ENCODE data around the gene SMG6. TPM values are rescaled to one million over a fixed set of nuclear protein-coding genes. Genes with fewer than 3 reads are reported as not detected.

The SMG6 gene
- total RNA-seq, 1 experiment from 2014 or later: 33.8 TPM

GRCh38 chr17:2191227-2191626 lies 112.4 kb downstream of the SMG6 start:
- intact Hi-C loops (cut with micrococcal nuclease; ENCODE audit: unreplicated experiment): no loop called here
- Mint-ChIP-seq H3K27ac (ENCODE audit: unreplicated experiment) (no peak overlapping the region), H3K27me3 (ENCODE audit: insufficient read depth, unreplicated experiment) (no peaks in the 10 kb centered on the region), H3K9me3 (ENCODE audit: unreplicated experiment) (no peaks in the 10 kb centered on the region), H3K4me3 (ENCODE audit: unreplicated experiment) (no peak overlapping the region), H3K36me3 (ENCODE audit: insufficient read depth, unreplicated experiment) (peaks cover 14% of the 10 kb centered on the region), H3K4me1 (ENCODE audit: low read depth, unreplicated experiment) (no peaks in the 10 kb centered on the region)
- Histone ChIP-seq H3K36me3 (ENCODE audit: control insufficient read depth, insufficient read depth, low read length) (no peaks in the 10 kb centered on the region; the same call in 1 of the 2 replicates), H3K9me3 (no peaks in the 10 kb centered on the region), H3K27me3 (replicated peaks; ENCODE audit: control insufficient read depth, insufficient read depth, low read length) (no peaks in the 10 kb centered on the region), H3K4me1 (no peaks in the 10 kb centered on the region), H3K4me3 (ENCODE audit: low read depth, low read length) (no peak overlapping the region)
- no peak for TF ChIP-seq CTCF (IDR thresholded peaks at IDR 0.05; ENCODE audit: insufficient read depth in 1 of 2, low read depth in 1 of 2, low read length in 1 of 2, severe bottlenecking in 1 of 2, unreplicated experiment in 1 of 2)
- CTCF ChIA-PET: no interaction called here
- POLR2A ChIA-PET: no interaction called here
- no peak for DNase-seq
- no TSS peak for BruUV-seq (replicated peaks)

GRCh38 chr17:2190014-2190413 lies 113.6 kb downstream of the SMG6 start:
- Mint-ChIP-seq H3K4me1 (ENCODE audit: low read depth, unreplicated experiment) (no peaks in the 10 kb centered on the region), H3K27me3 (ENCODE audit: insufficient read depth, unreplicated experiment) (no peaks in the 10 kb centered on the region), H3K27ac (ENCODE audit: unreplicated experiment) (no peak overlapping the region), H3K9me3 (ENCODE audit: unreplicated experiment) (no peaks in the 10 kb centered on the region), H3K4me3 (ENCODE audit: unreplicated experiment) (no peak overlapping the region), H3K36me3 (ENCODE audit: insufficient read depth, unreplicated experiment) (peaks cover 10% of the 10 kb centered on the region)
- BruUV-seq (replicated peaks): no TSS peak
- intact Hi-C loops (cut with micrococcal nuclease; ENCODE audit: unreplicated experiment): no loop called here
- no peak for TF ChIP-seq CTCF (IDR thresholded peaks at IDR 0.05; ENCODE audit: insufficient read depth in 1 of 2, low read depth in 1 of 2, low read length in 1 of 2, severe bottlenecking in 1 of 2, unreplicated experiment in 1 of 2)
- DNase-seq: no peak
- H3K27me3 ChIP-seq (replicated peaks; ENCODE audit: control insufficient read depth, insufficient read depth, low read length): no peaks in the 10 kb centered on the region
- H3K4me1 ChIP-seq: no peaks in the 10 kb centered on the region
- H3K9me3 ChIP-seq: no peaks in the 10 kb centered on the region
- ChIA-PET CTCF (no interaction called here), POLR2A (no interaction called here)
- H3K36me3 ChIP-seq (ENCODE audit: control insufficient read depth, insufficient read depth, low read length): no peaks in the 10 kb centered on the region; the same call in 1 of the 2 replicates
- H3K4me3 ChIP-seq (ENCODE audit: low read depth, low read length): no peak overlapping the region

- H3K36me3 ChIP-seq (ENCODE audit: control insufficient read depth, insufficient read depth, low read length): no peaks in the 10 kb centered on the region; the same call in 1 of the 2 replicates
- no peaks in the 10 kb centered on the region for H3K9me3 ChIP-seq
- no peak overlapping the region for H3K4me3 ChIP-seq (ENCODE audit: low read depth, low read length)
- TF ChIP-seq CTCF (IDR thresholded peaks at IDR 0.05; ENCODE audit: insufficient read depth in 1 of 2, low read depth in 1 of 2, low read length in 1 of 2, severe bottlenecking in 1 of 2, unreplicated experiment in 1 of 2): no peak
- H3K36me3 Mint-ChIP-seq (ENCODE audit: insufficient read depth, unreplicated experiment): peaks cover 10% of the 10 kb centered on the region
- no peak for DNase-seq
- H3K27me3 Mint-ChIP-seq (ENCODE audit: insufficient read depth, unreplicated experiment): no peaks in the 10 kb centered on the region
- no peak overlapping the region for H3K27ac Mint-ChIP-seq (ENCODE audit: unreplicated experiment)
- no peaks in the 10 kb centered on the region for H3K4me1 Mint-ChIP-seq (ENCODE audit: low read depth, unreplicated experiment)
- ChIA-PET POLR2A (no interaction called here), CTCF (no interaction called here)
- no peaks in the 10 kb centered on the region for H3K4me1 ChIP-seq
- no TSS peak for BruUV-seq (replicated peaks)
- intact Hi-C loops (cut with micrococcal nuclease; ENCODE audit: unreplicated experiment): no loop called here
- no peaks in the 10 kb centered on the region for H3K9me3 Mint-ChIP-seq (ENCODE audit: unreplicated experiment)
- H3K4me3 Mint-ChIP-seq (ENCODE audit: unreplicated experiment): no peak overlapping the region
- no peaks in the 10 kb centered on the region for H3K27me3 ChIP-seq (replicated peaks; ENCODE audit: control insufficient read depth, insufficient read depth, low read length)
Measured at GRCh38 chr17:2188971-2189630, 114.5 kb downstream of the SMG6 start.
